B cell (primary cell): ENCODE data around the gene STK40.

Experiments used
- EZH2 ChIP-seq: IDR thresholded peaks from 2 replicates; pipeline ENCODE4 v1.6.1; 2012; ENCODE audit warnings: borderline replicate concordance, low read depth, mild to moderate bottlenecking, moderate library complexity, low read length; ENCODE audit not compliant: insufficient read depth, poor library complexity, severe bottlenecking
- TF ChIP-seq, protein P1 (sequence below): fragments of 200-600 bp; IDR thresholded peaks from one replicate; pipeline ENCODE4 v1.8.0; 2022; ENCODE audit warnings: antibody characterized with exemption, mild to moderate bottlenecking

DNA sequence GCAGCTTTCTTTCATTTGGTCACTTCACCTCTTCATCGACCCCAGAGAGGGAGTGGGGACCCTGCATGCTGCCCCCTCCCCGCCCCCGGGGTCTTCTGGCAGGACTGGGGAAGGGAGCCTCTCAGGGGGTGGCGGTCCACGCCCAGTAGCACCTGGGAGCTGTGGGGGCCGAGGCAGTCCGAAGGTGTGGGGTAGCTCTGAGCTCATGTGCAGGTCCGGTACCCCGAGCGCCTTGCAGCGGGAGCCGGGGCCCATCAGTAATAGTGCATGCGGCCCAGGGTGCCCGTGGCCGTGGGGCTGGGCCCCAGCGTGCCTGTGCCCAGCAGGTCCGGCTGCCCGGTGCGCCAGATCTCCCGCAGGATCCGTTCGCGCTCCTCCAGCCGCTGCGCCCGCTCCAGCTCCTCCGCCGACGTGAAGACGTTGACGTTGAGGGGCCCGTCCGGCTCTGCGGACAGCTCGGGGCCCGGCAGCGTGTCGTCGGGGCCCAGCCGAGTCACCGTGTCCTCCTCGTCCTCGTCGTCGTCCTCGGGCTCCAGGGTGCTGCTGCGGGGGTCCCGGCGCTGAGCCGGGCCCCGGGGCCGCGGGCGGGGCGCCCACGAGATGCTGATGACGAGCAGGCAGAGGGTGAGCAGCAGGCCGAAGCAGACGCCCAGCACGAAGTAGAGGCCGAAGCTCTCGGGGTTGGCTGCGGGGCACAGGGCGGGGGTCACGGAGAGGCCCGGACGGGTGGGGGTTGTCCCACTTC, 63.5 kb downstream of the STK40 start:
- TF ChIP-seq, protein P1, sequence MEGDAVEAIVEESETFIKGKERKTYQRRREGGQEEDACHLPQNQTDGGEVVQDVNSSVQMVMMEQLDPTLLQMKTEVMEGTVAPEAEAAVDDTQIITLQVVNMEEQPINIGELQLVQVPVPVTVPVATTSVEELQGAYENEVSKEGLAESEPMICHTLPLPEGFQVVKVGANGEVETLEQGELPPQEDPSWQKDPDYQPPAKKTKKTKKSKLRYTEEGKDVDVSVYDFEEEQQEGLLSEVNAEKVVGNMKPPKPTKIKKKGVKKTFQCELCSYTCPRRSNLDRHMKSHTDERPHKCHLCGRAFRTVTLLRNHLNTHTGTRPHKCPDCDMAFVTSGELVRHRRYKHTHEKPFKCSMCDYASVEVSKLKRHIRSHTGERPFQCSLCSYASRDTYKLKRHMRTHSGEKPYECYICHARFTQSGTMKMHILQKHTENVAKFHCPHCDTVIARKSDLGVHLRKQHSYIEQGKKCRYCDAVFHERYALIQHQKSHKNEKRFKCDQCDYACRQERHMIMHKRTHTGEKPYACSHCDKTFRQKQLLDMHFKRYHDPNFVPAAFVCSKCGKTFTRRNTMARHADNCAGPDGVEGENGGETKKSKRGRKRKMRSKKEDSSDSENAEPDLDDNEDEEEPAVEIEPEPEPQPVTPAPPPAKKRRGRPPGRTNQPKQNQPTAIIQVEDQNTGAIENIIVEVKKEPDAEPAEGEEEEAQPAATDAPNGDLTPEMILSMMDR: no peak
- TF ChIP-seq EZH2: no peak
